ENCODE results near the gene TPO.

DNA sequence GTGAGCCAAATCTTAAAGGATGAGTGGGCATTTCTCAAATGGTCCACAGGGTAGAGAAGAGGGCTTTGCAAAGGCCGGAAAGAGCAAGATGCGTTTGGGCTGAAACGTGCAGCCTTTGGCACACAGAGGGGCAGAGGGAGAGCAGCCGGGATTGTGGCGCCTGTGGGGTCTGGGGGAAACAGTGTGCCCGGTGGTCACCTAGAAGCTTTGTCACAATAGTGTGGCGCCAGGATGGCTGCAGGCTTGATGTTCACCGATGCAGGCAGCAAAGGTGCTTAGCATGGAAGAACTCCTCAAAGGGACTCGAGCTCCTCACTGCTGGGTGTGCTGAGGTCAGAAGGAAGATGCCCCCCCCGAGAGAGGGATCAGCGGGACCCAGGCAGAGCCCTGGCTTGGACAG is 23.8 kb downstream of the TPO start:
- TF ChIP-seq CTCF (IDR thresholded peaks at IDR 0.05) (no peak), POLR2A (IDR thresholded peaks at IDR 0.05) (no peak), POLR2AphosphoS5 (IDR thresholded peaks at IDR 0.05) (no peak), EP300 (IDR thresholded peaks at IDR 0.05) (no peak)

Data from suprapubic skin (tissue), 4 donors.